ENCODE data around the gene SPPL2B. TPM values are rescaled to one million over a fixed set of nuclear protein-coding genes. Genes with fewer than 3 reads are reported as not detected.
A peak's percentile ranks its signal among the peaks of the same experiment; 100 is the strongest.

Gene SPPL2B
- total RNA-seq, 1 experiment from 2014 or later, result 8.8 TPM

DNA sequence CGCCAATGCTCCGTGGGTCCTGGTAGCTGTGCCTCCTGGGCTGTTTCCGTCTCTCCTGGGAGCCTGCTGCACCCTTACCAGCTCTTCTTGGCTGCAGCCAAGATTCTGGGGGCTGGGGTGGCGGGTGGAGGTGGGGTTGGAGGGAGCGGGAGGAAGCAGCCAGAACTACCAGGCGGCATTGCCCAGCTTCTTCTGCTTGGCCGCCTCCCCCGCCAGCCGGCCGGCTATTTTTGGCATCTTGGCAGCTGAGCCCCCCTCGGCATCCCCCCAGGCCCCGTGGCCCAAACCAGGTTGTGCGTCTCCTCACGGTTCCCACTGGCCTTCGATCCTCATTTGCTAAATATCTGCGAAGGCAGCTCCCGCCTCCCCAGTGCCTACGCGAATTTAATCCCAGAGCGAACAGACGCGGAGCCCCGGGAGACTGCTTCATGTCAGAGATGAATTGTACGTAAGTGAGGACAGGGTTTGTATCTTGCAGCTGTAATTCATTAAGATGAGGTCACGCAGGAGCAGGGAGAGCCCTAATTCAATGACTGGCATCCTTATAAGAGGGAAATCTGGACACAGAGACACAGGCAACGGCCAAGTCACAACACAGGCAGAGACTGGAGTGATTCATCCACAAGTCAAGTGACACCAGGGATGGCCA, 33.7 kb upstream of the SPPL2B start:
- DNase-seq (ENCODE audit: low read depth, low spot score), result no peak
- in situ Hi-C loops (cut with HindIII; ENCODE audit: low pct_unique_long_range_greater_than_20kb, low sequenced_read_pairs), result no loop called here

DNA sequence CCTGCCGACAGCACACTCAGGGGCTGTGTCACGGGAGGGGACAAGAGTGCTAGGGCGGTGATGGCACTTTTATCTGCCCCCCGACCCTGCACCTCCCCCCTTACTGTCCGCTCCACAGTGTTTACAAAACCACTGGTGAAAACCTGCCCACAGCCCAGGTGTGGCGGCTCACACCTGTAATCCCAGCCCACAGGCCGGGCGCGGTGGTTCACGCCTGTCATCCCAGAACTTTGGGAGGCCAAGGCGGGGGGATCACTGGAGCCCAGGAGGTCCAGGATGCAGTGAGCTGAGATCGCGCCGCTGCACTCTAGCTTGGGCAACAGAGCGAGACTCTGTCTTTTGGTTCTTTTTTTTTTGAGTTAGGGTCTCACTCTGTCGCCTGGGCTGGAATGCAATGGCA, 32.3 kb upstream of the SPPL2B start:
- in situ Hi-C loops (cut with HindIII; ENCODE audit: low pct_unique_long_range_greater_than_20kb, low sequenced_read_pairs), result no loop called here
- DNase-seq (ENCODE audit: low read depth, low spot score), result no peak

DNA sequence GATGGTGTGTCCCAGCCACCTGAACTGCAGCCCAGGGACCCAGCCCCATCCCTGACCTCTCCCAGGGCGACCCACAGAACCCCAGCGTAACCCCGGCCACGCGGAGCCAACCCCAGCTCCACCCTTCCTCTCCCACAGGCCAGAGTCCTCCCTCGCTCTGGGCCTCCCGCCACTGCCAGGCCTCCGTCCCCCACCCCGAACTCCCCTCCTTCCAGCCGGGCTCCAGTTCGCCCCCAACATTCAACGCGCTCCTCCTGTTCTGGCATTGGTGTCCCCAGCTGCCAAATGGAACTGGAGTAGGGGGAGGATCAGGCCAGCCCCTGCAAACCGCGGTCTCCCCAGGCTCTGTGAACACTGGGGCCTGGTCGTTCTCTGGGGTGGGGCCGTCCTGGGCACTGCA, 28.0 kb upstream of the SPPL2B start:
- in situ Hi-C loops (cut with HindIII; ENCODE audit: low pct_unique_long_range_greater_than_20kb, low sequenced_read_pairs), result no loop called here
- no peak for DNase-seq (ENCODE audit: low read depth, low spot score)

DNA sequence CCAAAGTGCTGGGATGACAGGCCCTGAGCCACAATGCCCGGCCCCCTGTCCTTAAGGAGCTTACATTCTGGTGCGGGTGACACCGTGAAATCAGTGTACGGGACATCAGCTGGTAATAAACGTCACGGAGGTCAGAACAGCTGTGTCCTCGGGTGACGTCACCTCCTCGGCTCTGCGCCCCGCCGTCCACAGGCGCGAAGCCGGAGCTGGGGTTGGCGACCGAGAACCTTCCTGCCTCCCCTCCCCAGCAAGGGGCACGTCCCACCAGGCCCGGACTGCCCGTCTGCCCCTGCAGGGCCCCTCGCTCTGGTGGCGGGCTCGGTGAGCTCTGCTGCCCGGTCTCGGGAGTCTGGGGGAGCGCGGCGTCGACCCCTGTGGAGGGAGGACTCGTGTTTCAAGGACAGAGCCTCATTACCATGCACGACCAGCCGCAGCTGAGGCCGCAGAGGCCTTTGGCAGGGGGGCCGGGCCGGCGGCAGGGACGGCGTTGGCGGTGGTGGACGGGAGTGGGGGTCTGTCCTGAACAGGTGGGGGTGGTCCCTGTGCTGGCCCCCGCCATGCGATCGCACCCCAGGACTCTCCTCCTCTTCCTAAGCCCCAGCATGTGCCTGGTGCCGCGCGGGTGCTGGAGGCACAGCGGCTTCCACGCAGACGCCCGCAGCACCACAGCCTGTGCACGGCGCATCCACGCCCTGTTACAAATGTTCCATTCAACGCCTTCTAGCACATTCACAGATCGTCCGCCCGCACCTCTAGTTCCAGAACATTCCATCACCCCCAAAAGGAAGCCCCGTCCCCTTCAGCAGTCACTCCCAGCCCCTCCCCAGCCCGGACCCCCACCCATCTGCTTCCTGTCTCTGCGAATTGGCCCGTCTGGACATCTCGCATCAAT, 25.9 kb upstream of the SPPL2B start:
- DNase-seq (ENCODE audit: low read depth, low spot score), result no peak
- in situ Hi-C loops (cut with HindIII; ENCODE audit: low pct_unique_long_range_greater_than_20kb, low sequenced_read_pairs), result no loop called here

DNA sequence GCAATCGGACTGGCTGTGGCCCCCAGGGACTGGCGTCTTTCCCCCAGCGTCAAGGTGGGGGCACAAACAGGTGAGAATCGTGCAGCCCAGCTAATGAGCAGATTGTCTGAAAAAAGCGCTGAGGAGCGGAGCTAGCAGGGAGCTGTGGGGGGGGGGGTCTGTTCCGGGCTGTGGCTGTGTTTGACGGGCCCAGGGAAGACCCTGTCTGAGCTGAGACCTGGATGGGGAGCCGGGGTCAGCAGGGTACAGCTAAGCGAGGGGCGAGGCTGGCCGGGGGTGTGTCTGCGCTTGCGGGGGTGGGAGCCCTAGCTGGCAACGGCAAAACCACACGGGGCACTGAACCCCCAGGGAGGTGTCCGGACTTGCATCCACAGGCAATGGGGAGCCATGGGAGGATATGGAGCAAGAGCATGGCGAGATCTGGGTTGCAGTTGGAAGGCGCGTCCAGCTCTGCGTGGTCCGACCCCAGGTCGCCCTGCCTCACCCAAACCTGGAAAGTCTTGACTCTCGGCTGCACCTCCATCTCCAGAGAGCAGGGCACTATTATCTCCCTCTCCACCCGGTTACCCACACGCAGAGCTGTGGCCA, 25.2 kb upstream of the SPPL2B start:
- in situ Hi-C loops (cut with HindIII; ENCODE audit: low pct_unique_long_range_greater_than_20kb, low sequenced_read_pairs), result no loop called here

DNA sequence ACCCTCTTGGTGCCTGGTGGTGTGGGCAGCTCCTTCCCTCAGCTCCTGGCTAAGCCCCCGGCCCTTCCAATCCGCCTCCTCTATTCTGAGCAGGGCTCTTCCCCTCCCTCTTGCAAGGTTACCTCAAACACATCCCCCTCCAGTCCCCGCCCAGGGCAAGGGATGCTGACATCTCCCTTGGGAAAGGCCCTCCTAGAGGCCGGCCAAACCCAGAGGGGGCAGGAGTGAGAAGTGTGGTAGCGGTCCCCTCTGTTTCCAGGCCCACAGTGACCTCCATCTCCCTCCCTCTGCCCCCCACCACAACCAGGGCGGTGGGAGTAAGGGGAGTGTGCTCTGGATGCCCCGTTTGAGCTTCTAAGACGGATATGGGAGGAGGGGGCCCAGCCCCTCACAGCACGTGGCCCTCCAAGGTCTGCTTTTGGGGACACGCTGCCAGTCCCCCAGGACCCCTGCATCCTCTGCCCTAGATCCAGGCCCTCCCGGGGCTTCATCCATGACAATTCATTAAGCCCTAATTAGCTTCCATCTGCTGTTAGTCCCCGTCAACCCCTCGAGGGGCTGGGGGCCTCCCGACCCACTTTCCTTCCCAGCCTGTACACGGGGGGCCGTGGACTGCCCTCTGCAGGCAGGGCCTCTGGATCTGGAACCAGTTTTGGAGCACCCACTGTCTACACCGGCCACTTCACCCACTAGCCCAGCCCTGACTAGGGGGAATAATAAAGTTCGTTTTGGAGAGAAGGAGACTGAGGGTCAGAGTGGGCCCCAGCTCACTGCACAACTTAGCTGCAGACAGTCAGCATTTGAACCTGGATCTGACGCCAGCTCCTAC, 22.8 kb upstream of the SPPL2B start:
- in situ Hi-C loops (cut with HindIII; ENCODE audit: low pct_unique_long_range_greater_than_20kb, low sequenced_read_pairs), result no loop called here
- DNase-seq (ENCODE audit: low read depth, low spot score), result no peak

More for the DNA sequence above, 25.2 kb upstream of the SPPL2B start:
- no peak for DNase-seq (ENCODE audit: low read depth, low spot score)

DNA sequence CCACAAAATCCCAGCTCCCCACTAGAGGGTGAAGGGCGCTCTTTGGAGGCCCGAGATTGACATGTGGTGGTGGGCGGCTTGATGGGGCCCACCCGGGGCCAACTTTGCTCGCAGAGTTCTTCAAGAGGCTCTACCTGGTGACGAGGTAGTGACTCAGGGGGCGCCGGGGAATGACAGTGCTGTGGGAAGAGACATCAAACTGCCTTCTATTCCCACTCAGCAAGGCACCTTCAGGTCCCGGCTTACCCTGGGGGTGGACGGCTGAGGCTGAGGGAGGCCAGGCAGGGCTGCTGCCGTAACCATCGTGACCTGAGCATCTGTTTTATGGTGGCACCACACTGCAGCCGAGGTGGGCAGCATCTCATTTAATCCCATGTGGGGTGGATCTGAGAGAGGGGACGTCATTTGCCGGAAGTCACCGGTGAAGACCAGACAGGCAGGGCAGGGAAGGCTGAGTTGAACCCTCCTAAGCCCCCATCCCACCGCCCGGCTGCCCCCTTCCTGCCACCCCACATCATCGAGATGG, 22.1 kb upstream of the SPPL2B start:
- in situ Hi-C loops (cut with HindIII; ENCODE audit: low pct_unique_long_range_greater_than_20kb, low sequenced_read_pairs), result no loop called here
- no peak for DNase-seq (ENCODE audit: low read depth, low spot score)

DNA sequence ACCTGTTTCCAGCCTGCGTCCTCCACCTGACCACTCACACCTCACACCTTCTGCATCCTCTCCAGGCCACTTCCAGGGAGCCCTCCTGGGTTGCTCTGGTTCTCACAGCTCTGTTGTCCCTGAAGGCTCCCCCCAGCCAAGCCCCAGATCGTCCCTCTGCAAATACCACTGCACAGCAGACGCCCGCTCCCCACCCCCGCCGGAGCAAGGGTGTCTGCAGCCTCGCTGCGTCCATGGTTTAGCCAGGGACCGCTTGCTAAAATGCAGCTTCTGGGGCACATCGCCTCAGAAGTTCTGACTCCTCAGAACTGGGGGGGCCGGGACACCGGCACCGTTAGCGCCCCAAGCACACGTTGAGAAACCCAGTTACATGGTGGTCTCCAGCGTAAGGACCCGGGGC, 21.5 kb upstream of the SPPL2B start:
- no peak for DNase-seq (ENCODE audit: low read depth, low spot score)
- in situ Hi-C loops (cut with HindIII; ENCODE audit: low pct_unique_long_range_greater_than_20kb, low sequenced_read_pairs), result no loop called here

DNA sequence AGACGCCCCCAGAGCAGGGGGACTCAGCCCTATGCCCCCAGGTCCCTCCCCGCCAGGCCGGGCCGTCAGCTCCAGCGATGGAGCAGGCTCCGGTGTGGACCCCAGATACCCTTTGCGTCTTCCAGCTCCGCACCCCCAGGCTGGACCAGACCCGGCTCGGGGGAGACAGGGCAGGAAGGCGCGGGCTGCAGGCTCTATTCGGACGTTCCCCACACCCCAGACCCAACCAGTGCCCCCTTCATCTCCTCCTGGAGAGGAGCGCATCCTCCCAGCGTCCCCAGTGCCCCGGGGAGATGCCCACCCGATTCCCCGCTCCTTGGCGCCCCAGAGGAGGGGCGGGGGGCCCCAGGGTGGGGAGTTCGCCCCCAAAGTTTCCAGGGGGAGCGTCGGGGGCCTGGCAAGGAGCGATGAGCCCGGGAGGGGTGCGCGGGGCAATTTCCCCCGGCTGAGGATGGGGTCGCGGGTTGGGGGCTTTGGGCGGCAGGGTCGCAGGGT, 20.9 kb upstream of the SPPL2B start:
- DNase-seq (ENCODE audit: low read depth, low spot score), result no peak
- in situ Hi-C loops (cut with HindIII; ENCODE audit: low pct_unique_long_range_greater_than_20kb, low sequenced_read_pairs), result no loop called here

DNA sequence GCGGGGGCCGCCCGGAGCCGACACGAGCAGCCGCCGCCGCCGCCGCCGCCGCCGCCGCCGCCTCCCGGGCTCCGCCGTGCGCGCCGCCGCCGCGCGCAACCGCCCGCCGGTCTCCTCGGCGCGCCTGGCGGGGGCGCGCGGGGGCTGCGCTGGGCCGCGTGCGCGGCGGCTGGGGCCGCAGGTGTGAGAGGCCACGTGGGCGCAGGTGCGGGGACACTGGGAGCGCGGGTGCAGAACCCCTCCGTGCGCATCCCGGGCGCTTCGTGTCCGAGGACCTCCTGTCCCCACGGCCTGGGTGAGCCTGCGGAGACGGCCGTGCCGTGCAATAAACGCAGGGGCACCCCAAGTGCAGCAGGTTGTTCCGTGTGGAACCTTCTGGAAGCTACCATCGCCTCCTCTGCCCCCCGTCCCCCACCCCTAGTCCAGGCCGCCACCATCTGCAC, 20.3 kb upstream of the SPPL2B start, which contains the start of gene LINGO3:
Gene LINGO3, minus strand, starts transcription at position 41 of the 443 bp plus-strand sequence. CDS start 16,378 bp downstream, outside the sequence.
- DNase-seq (ENCODE audit: low read depth, low spot score), result no peak
- in situ Hi-C loops (cut with HindIII; ENCODE audit: low pct_unique_long_range_greater_than_20kb, low sequenced_read_pairs), result no loop called here

DNA sequence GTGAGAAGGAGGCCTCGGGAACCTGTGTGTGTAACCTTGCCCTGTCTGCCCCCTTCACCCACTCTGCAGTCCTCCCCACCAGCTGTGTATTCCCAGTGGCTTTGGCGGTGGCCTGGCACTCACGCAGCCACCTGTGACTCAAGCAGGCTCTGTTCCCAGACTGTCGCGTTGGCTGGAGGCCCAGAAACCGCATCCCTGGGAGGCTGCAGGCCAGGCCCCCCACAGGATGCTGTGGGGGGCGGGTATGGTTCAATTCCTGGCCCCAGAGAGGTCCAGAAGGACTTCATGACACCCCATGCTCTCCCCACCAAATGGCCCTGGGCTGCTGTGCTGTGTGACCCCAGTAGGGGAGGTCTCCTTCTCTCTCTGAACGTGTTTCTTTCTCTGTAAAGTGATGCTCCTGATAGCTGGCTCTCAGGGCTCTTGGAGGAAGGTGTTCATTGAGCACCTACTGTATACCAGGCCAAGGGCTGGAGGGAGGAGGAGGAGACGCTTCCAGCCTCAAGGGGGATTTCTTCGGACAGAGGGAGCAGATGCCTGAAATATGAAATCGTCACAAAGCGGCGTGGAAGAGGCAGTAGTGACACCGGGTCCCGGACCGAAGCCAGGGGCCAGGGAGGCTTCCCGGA, 18.6 kb upstream of the SPPL2B start:
- in situ Hi-C loops (cut with HindIII; ENCODE audit: low pct_unique_long_range_greater_than_20kb, low sequenced_read_pairs), result no loop called here
- no peak for DNase-seq (ENCODE audit: low read depth, low spot score)

DNA sequence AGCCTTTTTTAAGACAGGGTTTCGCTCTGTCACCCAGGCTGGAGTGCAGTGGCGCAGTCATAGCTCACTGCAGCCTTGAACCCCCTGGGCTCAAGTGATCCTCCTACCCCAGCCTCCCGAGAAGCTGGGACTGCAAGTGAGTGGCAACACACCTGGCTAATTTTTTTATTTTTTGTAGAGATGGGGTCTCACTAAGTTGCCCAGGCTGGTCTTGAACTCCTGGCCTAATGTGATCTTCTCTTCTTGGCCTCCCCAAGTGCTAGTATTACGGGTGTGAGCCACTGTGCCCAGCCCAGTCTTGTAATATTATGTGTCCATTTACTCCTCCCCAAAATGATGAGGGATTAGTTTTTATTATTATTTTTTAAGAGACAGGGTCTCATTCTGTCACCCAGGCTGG, 17.4 kb upstream of the SPPL2B start:
- no peak for DNase-seq (ENCODE audit: low read depth, low spot score)
- in situ Hi-C loops (cut with HindIII; ENCODE audit: low pct_unique_long_range_greater_than_20kb, low sequenced_read_pairs), result no loop called here

DNA sequence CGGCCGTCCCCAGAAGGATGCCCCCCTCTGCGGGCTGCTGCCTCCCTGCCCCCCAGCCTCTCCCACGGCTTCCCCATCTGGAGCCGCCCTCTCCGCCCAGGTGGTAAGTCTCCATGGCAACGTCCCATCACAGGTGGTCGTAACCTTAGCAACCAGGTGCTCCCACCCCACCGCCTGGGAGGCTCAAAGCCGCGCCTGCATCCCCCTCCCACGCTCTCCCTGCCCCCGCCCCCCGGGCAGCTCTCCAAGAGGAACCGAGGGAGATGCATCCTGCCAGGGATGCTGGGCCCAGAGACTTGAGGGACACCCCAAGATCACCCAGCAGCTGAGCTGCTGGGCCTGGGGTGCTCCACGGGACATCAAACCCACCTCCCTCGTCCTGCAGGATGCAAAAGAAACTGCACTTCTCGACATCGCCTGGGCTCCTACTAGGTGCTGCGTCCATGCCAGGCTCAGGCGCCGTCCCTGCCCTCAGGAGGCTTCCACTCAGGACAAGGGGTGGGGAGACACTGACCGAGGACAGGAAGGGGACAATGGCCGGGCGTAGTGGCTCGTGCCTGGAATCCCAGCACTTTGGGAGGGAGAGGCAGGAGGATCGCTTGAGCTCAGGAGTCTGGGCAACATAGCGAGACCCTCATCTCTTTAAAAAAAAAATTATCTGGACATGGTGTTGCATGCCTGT, 15.5 kb upstream of the SPPL2B start:
- no peak for DNase-seq (ENCODE audit: low read depth, low spot score)
- in situ Hi-C loops (cut with HindIII; ENCODE audit: low pct_unique_long_range_greater_than_20kb, low sequenced_read_pairs), result no loop called here

DNA sequence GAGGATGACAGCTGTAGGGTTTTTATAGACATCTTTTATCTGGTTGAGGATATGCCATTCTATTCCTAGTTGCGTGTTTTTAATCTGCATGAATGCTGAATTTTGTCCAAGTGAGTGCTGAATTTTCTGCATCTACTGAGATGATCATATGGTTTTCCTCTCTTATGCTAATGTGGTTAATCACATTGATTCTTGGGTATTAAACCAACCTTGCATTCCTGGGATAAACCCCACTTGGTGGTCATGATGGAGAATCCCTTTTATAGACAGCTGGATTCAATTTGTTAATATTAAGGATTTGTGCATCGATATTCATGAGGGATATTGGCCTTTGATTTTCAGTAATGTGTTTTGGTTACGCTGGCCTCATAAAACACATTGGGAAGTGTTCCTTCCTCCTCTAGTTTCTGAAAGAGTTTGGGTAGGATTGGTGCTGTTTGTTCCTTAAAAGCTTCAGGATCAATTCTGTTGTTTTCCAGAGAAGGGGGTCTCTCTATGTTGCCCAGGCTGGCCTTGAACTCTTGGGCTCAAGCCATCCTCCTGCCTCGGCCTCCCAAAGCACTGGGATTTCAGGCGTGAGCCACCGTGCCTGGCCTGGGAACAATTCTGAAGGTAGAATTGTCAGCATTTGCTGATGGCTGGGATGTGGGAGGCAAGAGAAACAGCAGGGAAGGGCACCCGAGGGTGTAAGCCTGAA, 13.2 kb upstream of the SPPL2B start:
- in situ Hi-C loops (cut with HindIII; ENCODE audit: low pct_unique_long_range_greater_than_20kb, low sequenced_read_pairs), result no loop called here
- no peak for DNase-seq (ENCODE audit: low read depth, low spot score)

DNA sequence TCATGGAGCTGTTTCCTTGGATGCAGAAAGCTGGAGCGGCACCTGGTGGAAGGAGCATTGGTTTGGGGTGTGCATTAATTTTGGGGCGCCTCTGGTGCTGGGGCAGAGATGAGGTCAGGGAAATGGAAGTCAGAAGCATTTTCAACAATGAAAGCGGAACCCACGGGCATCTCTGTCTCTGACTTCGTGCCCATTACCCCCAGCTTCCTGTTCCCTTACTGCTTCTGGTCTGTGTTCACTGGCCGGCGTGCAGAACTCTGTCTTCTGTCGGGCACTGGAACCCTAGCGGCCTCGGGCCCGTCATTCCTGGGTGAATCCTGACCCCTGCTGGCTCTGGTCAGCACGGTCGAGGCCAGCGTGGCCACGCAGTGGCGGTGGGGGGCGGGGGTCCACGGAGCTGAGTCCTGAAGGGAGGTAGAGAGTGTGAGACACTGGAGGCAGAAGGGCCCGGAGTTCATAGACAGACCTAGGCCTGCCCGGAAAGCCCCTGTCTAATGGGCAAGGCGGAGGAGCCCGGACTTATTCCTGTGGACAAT, 12.6 kb upstream of the SPPL2B start:
- in situ Hi-C loops (cut with HindIII; ENCODE audit: low pct_unique_long_range_greater_than_20kb, low sequenced_read_pairs), result no loop called here
- DNase-seq (ENCODE audit: low read depth, low spot score), result peak; percentile 68

DNA sequence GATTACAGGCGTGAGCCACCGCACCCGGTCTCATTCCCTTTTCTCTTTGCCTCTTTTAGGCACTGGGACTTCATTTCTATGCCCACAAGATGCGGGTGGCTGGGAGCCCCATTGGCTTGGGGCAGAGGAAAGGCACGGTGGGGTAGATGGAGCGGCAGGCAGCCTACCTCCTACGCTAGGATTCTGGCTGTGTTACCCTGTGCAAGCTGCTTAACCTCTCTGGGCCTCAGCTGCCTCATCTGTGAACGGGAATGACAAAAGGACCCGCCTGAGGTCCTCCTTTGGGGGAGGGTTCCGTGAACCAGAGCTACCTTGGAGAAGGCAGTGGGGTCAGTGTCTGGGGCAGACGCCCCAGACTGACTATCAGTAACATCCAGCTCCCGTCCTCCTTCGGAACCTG, 11.2 kb upstream of the SPPL2B start:
- in situ Hi-C loops (cut with HindIII; ENCODE audit: low pct_unique_long_range_greater_than_20kb, low sequenced_read_pairs), result no loop called here
- DNase-seq (ENCODE audit: low read depth, low spot score), result no peak
